GM12873 (cell line): ENCODE results near the gene MINDY4.

Source experiments
- TF ChIP-seq, protein P1 (sequence below): IDR thresholded peaks from 2 replicates; pipeline ENCODE4 v1.5.1; 2012; ENCODE audit warnings: low read depth, mild to moderate bottlenecking, moderate library complexity, low read length, control low read depth; ENCODE audit not compliant: insufficient read depth; ENCODE audit errors: missing control alignments

Gene MINDY4

DNA sequence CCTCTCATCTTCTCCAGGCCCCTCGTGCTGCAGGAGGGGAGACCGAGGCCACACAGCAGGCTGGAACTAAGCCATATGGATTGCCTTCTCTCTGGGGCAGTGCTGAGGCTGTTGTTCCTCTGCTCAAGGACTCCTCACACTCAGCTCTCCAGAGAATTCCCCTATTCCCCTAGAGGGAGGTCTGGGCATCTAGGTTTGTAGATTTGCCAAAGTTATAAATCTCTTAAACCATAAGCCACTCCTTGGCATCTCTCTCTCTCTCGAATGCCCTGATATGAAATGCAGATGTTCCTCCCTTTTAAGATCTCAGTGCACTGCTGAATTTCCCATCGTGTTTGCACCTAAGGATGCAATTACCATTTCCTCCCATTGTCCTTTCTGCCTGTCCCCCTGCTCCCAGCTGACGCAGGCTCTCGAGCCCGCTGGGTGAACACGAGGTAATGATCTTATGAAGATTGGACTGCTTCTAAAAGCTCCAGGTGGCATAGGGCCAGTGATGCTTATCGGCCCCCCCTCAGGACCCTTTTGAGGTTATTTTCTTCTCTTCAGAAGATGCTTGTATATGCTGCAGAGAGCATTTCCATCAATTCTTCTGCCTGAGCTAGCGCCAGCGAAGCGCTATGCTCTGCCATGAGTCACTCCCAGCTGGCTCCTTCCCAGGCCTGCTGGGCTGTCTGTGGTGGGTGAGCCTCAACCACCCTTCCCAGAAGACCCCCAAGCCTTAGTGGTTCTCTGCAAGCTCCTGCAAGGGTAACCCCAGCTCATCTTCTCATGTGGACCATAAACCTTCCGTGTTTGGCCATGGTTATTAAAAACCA is 98.8 kb downstream of the MINDY4 start:
- TF ChIP-seq, protein P1, sequence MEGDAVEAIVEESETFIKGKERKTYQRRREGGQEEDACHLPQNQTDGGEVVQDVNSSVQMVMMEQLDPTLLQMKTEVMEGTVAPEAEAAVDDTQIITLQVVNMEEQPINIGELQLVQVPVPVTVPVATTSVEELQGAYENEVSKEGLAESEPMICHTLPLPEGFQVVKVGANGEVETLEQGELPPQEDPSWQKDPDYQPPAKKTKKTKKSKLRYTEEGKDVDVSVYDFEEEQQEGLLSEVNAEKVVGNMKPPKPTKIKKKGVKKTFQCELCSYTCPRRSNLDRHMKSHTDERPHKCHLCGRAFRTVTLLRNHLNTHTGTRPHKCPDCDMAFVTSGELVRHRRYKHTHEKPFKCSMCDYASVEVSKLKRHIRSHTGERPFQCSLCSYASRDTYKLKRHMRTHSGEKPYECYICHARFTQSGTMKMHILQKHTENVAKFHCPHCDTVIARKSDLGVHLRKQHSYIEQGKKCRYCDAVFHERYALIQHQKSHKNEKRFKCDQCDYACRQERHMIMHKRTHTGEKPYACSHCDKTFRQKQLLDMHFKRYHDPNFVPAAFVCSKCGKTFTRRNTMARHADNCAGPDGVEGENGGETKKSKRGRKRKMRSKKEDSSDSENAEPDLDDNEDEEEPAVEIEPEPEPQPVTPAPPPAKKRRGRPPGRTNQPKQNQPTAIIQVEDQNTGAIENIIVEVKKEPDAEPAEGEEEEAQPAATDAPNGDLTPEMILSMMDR: no peak

DNA sequence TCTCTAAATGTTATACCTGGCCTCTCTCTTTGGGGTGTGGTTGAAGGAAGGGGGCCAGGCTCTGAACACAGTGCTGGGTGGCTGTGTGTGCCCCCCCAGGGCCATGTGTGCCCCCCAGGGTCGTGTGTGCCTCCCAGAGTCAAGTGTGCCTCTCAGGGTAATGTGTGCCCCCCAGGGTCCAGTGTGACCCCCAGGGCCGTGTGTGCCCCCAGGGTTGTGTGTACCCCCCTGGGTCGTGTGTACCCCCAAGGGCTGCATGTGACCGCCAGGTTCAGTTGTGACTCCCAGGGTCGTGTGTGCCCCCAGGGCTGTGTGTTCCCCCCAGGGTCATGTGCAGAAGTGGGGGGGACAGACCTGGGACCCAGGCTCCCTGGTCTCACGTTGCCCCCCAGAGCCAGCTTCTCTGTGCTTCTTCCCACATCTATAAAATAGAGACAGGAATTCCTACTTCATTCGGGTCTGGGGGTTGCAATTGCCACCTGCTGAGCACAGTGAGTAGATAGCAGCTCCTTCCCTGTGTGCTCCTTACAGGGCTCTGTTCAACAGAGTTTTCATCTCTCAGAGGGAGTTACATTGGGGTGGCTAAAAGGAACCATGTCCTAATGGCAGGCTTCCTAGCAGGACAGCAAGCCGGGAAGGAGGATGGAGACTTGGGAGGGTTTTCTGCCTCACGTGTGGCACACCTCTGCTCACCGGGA is 99.8 kb downstream of the MINDY4 start:
- TF ChIP-seq, protein P1: no peak

DNA sequence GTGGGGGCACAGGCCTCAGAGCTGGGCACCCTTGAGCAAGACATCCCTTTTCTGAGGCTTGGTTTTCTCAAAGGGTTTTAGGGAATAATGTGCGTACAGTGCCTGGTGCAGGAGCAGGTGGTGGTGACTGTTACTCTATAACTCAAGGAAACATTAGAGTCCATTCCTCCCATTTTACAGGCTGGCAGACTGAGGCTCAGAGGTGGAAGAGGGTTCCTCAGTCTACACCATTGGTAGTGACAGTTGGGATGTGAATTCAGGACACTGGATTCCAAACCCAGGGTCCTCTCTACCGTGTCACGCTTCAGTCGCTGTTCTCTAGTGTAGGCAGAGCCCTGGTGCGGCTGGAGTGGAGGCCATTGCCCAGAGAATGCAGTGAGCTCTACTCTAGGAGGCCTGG is 100.4 kb downstream of the MINDY4 start:
- TF ChIP-seq, protein P1: no peak

DNA sequence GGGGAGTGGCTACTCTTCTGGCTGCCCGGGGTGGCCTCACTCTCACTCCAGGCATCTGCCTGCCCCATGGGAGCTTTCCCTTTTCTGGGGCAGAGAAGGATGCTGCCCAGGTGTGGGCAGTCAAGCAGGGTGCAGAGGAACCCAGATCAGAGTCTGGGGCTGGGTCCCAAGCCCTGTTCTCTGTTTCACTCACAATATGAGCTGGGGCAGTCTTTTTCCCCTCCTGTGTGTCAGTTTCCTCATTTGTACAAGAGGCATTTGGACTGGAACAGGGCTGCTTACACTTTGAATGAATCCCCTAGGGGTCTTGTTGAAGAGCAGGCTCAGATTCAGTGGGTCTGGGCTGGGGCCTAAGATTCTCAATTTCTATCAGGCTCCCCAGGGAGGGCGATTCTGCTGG is 102.0 kb downstream of the MINDY4 start:
- TF ChIP-seq, protein P1: no peak

DNA sequence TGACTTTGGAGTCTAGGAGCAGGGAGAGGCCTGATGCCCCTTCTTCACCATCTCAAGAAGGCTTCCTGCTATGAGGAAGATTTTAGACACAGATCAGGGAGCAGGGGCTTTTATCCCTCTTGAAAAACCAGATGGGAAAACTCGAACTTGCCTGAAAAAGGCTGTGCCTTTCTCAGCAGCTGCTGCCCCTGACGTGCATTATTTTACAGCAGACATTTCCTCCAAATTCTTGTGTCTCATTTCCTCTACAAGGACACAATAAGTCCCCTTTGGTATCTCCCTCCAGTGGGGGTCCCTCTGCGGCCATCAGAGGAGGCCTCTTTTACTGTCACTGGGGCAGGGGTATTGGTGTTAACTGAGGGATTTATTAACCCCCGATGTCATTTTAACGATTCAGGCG is 102.4 kb downstream of the MINDY4 start:
- TF ChIP-seq, protein P1: no peak

DNA sequence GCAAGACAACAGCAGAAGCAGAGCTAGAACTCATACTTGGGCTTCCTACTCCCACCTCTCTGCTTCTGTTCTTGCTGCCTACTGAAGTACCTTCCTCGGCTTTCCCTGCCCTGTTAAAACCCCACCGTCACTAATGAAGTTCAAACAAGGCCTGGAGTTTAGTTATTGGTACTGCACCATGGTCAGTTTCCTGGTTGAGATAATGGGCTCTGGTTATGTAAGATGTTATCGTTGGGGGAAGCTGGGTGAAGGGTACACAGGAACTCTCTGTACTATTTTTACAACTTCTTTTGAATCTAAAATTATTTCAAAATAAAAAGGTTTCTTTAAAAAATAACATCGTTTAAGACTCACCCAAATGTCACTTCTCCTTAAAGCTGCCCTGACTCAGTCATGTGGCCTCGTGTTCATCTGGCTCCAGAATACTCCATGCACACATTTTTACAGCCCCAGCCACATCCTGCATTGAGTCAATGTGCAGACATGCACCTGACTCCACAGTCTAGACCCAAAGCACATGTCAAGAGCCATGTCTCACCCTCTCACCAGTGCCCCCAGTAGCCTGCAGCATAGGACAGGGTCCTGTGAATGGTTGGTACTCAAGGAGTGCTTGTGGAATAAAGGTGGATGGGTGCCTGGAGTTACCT is 103.6 kb downstream of the MINDY4 start:
- TF ChIP-seq, protein P1: no peak
